GM19467 (cell line): Measurements from ENCODE around the gene DNAJC4.

Source experiments
- ATAC-seq: cut with Tn5 transposase; IDR thresholded peaks from one replicate; pipeline ENCODE4 v1.9.1; 2021; ENCODE audit warnings: mild to moderate bottlenecking, moderate library complexity; ENCODE audit not compliant: unreplicated experiment

DNAJC4 gene

DNA sequence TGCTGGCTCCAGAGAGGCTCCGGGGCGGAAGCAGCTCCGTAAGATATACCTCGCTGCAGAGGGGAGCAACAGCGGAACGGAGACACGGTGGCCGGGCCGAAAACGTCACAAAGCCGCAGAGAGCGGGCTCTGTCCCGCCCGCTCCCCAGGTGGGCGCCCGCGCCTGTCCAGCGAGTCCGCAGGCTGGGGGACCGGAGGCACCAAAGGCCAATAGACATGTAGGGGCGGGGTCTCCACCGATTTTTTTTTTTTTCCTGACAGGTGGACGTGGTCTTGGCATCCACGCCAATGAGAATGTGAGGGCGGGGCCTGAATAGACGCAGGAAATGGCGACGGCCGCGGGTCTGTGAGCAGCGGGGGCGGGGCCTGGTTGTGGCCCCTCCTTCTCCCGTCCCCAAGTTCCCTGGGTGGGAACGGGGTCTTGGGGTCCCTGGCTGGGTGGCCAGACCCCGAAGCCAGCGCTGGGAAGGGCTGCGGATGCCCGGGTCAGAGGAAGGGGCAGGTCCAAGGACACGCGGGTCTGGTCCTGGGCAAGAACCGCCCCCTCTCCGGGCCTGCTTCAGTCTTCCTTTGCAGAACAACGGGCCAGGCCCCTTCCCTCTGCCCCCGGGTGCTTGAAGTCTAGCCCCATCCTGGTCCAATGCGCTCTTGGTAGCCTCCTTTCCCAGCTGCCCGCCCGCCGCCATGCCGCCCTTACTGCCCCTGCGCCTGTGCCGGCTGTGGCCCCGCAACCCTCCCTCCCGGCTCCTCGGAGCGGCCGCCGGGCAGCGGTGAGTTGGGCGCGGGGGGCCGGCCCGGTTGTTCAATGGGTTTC lies at the start of gene DNAJC4:
Gene DNAJC4 (plus strand): TSS at position 378 of the 814 bp plus-strand sequence. CDS start 307 bp downstream, at position 685.
- ATAC-seq, result peak; percentile 32

DNA sequence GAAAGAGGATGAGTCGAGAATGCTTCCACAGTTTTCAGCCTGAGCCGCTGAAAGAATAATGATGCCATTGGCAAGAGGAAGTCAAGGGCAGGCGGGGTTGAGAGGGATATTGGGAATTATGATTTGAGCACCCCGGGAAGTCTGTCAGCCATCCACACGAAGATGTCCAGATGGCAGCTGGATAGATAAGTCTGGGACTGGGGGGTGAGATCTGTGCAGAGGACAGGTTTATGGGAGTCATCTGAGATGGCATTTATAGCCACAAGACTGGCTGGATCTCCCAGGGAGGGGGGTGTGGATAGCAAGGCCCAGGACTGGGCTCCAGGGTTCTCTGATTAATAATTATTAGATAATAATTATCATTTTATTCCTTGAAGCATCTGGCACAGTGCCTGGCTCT lies 49.5 kb upstream of the DNAJC4 start:
- no peak for ATAC-seq

DNA sequence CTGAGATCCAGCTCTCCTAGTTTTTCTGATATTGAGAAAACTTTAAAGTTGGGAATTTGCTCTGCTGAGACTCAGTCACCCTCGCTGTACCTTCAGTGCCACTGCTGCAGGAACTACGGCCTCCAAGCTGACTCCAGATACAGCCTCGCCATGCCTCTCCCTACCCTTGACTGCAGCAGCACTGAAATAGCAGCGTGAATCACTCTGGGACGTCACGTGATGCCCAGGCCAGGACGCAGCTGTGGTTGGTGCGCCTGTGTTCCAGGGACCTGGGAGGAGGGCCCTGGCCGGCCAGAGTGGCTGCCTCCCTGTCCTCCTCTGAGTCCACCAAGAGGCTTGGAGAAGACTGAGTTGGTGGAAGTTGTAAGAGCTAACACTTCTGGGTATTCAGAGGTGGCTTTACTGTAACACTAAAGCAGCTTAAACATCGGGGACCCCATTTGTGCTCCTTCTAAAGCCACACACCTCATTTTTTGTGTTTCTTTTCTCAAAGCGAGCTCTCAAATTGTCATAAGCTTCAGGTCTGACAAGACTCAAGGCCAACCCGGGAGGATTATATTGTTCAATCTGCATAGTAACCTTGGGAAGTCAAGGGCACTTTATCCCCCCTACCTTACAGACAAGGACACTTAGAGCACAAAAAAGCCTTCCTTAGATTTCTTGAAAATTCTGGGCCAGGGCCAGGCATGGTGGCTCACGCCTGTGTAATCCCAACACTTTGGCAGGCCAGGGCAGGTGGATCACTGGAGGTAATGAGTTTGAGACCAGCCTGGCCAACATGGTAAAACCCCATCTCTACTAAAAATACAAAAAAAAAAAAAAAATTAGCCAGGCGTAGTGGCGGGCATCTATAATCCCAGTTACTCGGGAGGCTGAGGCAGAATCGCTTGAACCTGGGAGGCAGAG lies 48.6 kb upstream of the DNAJC4 start:
- no peak for ATAC-seq

DNA sequence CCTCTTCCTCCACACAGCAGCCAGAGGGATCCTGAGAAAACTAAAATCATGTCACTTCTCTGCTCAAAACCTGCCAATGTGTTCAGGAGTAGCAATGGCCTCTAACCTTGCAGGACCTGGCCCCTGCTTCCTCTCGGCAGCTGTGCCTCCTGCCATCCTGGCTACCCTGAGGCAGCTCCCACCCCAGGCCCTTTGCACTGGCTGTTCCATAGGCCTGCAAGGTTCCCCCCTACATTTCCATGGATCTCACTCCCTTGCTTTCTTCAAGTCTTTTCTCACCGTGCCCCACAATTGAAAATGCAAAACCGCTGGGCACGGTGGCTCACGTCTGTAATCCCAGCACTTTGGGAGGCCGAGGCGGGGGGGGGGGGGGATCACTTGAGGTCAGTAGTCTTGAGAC lies 46.5 kb upstream of the DNAJC4 start:
- no peak for ATAC-seq

DNA sequence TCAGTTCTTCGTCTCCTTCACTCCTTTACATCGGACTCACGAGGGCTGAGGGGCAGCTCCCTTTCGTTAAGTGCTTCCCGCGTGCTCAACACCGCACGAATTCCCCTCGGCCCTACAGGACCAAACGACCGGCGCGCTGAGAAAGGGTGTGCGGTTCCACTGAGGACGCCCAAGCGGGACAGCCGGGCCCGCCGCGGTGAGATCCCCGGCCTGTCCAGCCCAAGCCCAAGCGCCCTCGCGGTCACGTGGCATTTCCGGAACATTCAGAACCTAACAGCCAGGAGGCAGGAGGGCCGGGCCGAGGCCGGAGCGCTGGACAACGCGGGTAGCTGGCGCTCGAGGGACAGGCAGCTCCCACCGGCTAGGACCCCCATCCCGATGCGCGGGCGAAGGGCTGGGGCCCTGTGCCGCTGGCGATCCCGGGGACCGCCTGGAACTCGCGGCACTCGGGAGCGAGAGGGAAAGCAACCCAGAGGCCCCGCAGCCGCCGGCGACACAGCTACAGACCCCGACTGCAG lies 45.1 kb upstream of the DNAJC4 start:
- ATAC-seq, result peak; percentile 26

DNA sequence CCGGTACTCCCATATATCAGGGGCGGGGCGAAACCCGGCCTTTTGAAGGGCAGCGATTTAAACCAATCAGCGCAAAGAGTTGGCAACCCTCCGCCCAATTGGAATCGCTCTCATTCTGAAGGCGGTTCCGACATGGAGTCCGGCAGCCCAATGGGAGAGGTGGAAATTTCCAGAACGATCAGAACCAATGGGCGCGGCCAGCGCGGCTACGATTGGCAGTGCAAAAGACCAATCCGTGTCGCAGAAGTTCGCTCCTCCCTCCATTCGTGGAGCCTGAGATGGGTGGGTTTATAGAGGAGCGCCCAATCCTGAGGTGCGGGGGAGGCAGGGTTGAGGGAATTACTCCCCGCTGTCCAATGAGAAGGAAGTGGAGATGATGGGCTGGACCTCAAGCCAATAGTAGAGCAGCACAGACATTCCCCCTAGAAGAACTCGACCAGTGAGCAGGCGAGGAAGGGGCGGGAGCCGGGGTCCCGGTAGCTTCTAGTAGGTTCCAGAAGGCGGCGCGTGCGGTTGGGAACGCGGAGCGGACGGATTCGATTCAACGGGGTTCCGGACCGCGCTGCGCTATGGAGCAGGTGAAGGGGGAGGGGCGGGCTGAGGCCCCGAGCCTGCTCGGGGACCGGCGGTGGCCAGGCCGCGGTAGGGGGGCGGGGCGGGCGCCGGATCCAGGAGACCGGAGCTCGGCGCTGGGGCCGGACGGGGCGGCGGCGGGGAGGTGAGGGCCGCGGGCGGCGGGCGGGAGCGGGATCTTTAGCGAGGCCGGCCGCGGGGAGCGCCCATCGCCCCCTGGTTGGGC lies 44.5 kb upstream of the DNAJC4 start, which contains the start of gene STIP1:
Gene STIP1 (plus strand): TSS at position 479 of the 799 bp plus-strand sequence. CDS start 91 bp downstream, at position 570.
- peak; percentile 80 for ATAC-seq

DNA sequence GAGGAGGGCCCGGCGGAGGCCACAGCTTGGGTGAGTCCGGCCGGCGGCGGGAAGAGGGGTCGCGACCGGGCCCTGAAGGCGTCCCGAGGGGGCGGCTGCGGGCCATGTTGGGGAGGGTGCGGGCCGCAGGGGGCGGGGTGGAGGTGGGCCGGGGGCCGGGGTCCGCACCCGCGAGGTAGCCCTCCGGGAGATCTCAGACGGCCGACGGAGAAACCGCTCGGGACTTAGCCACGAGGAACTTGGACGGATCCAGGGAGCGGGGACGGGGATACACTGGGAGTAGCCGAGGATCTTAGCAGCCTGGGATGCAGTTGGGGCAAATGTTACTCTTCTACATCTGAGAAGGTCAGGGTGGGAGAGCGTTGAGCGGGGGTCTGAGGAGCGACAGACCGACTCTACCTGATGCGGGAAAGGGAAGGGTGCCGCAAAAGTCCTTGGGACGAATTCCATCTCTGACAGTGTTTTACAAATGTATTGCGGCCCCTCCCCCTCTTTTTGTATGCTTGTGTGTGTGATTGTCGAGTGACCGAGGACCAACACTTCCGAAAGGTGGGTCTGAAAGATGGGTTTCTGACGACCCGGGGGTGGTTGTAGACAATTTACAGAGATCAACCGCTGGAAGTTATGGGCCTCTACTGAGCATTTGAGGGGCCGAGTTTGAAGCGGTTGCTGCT lies 43.7 kb upstream of the DNAJC4 start:
- no peak for ATAC-seq

- ATAC-seq, result no peak
Observed at GRCh38 chr11:64192434-64192833, 37.9 kb upstream of the DNAJC4 start.

- no peak for ATAC-seq
Observed at GRCh38 chr11:64196626-64197025, 33.7 kb upstream of the DNAJC4 start.

DNA sequence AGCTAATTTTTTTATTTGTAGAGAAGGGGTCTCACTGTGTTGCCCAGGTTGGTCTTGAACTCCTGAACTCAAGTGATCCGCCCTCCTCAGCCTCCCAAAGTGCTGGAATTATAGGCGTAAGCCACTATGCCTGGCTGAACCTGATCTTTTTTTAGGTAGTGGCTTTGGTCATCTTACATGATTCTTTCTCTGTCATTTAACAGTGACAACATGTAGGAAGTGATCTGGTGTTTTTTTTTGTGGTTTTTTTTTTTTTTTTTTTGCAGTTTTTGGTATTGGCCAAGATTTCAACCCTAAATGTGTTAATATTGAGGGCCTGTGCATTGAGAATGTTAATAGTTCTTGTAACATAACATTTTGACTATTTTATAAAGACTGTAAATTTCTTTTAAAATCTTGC lies 31.8 kb upstream of the DNAJC4 start:
- no peak for ATAC-seq

GRCh38 chr11:64201543-64201942 lies 28.8 kb upstream of the DNAJC4 start:
- no peak for ATAC-seq

GRCh38 chr11:64202992-64203391 lies 27.4 kb upstream of the DNAJC4 start:
- no peak for ATAC-seq

DNA sequence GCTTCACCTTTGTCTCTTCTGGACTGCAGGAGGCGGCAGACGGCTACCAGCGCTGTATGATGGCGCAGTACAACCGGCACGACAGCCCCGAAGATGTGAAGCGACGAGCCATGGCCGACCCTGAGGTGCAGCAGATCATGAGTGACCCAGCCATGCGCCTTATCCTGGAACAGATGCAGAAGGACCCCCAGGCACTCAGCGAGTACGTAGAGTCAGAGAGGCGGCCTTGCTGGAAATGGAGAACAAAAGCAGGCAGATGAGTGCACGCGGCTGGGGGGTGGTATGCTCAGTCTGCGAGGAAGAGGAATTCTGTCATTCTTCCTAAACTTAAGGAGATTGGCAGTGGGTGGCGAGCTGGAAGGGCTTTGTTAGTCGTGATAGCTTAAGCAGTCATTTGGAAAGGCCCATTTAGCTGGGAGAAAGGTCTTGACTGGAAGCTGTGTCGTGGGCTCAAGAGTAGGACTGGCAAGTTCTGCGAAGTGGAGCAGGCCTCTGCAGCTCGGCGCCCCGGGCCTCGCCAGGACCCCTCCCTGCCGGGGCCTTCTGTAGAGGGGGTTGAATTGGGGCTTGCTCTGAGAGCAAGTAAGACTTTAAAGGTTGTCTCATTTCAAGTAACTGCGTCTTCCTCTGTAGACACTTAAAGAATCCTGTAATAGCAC lies 26.8 kb upstream of the DNAJC4 start:
- ATAC-seq, result no peak

- no peak for ATAC-seq
Observed at GRCh38 chr11:64204080-64204440, 26.3 kb upstream of the DNAJC4 start.

- no peak for ATAC-seq
Observed at GRCh38 chr11:64204464-64204989, 25.8 kb upstream of the DNAJC4 start.

DNA sequence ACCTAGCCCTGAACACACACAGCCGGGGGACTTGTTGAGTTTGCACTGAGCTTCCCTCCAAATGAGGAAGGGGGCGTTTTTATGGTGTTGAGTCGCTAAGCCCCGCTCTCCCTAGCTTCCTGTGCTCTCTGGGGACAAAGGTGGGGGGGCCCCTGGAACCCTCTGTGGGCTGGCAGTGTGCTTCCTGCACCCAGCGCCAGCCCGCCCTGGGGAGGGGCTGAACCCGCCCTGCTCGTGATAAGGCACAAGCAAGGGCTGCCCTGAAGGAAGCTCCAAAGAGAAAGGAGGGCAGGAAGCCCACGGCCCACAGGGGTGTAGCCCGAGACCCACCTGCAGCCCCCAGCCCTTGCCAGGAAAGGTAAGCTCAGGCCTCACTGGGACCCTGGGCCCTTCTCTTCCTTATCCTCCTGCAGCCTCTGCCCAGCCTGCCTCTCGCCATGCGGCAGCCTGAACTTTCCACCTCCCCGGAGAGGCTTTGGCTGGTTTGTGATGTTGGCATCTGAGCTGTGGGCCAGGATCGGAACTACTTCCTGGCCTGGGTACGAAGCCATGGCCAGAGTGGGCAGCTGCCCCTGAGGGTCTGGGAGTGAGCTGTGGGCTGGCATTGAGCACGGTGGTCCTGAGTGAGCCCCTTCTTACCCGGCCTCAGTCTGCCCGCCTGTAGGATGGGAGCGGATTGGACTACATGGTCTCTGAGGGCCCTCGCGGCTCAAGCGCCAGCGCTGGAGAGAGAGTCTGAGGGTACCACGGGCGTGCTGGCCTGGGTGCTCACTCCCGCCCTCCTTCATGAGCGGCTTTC lies 23.7 kb upstream of the DNAJC4 start, which contains the start of gene FERMT3:
Gene FERMT3 (plus strand): TSS at position 265 of the 799 bp plus-strand sequence. CDS start 644 bp downstream, outside the sequence.
- no peak for ATAC-seq

- ATAC-seq, result no peak
Observed at GRCh38 chr11:64207256-64208085, 22.9 kb upstream of the DNAJC4 start.
